Subcutaneous abdominal adipose tissue (tissue), 5 donors: Measurements from ENCODE around the gene ACAP1.

ENCODE experiments used
- H3K27ac ChIP-seq: one replicate; pipeline ENCODE4 v1.7.0; 2013; ENCODE audit warnings: low read depth, mild to moderate bottlenecking, inconsistent platforms, low read length, moderate library complexity
- H3K27me3 ChIP-seq, 5 donors: one replicate each; pipeline ENCODE4 v1.7.0; 2013; ENCODE audit warnings: low read length in 5 of 5, inconsistent platforms in 1 of 5; ENCODE audit not compliant: control insufficient read depth in 5 of 5, insufficient read depth in 4 of 5
- H3K36me3 ChIP-seq, 5 donors: one replicate each; pipeline ENCODE4 v1.7.0; 2013; ENCODE audit warnings: low read length in 5 of 5; ENCODE audit not compliant: control insufficient read depth in 5 of 5, insufficient read depth in 5 of 5
- H3K4me1 ChIP-seq, 5 donors: one replicate each; pipeline ENCODE4 v1.7.0; 2013; ENCODE audit warnings: low read length in 5 of 5, mild to moderate bottlenecking in 3 of 5, moderate library complexity in 1 of 5; ENCODE audit not compliant: control insufficient read depth in 5 of 5, insufficient read depth in 5 of 5
- H3K4me3 ChIP-seq, 5 donors: one replicate each; pipeline ENCODE4 v1.7.0; 2013; ENCODE audit warnings: low read length in 5 of 5, low read depth in 1 of 5
- H3K9ac ChIP-seq, 5 donors: one replicate each; pipeline ENCODE4 v1.7.0; 2013; ENCODE audit warnings: low read length in 5 of 5, mild to moderate bottlenecking in 4 of 5, moderate library complexity in 3 of 5
- H3K9me3 ChIP-seq, 5 donors: one replicate each; pipeline ENCODE4 v1.7.0; 2013; ENCODE audit warnings: low read length in 5 of 5; ENCODE audit not compliant: control insufficient read depth in 5 of 5
- donor health status: healthy.
- donor health status: healthy.
- donor health status: healthy.
- donor health status: healthy.
- donor health status: healthy.

Gene ACAP1, protein sequence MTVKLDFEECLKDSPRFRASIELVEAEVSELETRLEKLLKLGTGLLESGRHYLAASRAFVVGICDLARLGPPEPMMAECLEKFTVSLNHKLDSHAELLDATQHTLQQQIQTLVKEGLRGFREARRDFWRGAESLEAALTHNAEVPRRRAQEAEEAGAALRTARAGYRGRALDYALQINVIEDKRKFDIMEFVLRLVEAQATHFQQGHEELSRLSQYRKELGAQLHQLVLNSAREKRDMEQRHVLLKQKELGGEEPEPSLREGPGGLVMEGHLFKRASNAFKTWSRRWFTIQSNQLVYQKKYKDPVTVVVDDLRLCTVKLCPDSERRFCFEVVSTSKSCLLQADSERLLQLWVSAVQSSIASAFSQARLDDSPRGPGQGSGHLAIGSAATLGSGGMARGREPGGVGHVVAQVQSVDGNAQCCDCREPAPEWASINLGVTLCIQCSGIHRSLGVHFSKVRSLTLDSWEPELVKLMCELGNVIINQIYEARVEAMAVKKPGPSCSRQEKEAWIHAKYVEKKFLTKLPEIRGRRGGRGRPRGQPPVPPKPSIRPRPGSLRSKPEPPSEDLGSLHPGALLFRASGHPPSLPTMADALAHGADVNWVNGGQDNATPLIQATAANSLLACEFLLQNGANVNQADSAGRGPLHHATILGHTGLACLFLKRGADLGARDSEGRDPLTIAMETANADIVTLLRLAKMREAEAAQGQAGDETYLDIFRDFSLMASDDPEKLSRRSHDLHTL

DNA sequence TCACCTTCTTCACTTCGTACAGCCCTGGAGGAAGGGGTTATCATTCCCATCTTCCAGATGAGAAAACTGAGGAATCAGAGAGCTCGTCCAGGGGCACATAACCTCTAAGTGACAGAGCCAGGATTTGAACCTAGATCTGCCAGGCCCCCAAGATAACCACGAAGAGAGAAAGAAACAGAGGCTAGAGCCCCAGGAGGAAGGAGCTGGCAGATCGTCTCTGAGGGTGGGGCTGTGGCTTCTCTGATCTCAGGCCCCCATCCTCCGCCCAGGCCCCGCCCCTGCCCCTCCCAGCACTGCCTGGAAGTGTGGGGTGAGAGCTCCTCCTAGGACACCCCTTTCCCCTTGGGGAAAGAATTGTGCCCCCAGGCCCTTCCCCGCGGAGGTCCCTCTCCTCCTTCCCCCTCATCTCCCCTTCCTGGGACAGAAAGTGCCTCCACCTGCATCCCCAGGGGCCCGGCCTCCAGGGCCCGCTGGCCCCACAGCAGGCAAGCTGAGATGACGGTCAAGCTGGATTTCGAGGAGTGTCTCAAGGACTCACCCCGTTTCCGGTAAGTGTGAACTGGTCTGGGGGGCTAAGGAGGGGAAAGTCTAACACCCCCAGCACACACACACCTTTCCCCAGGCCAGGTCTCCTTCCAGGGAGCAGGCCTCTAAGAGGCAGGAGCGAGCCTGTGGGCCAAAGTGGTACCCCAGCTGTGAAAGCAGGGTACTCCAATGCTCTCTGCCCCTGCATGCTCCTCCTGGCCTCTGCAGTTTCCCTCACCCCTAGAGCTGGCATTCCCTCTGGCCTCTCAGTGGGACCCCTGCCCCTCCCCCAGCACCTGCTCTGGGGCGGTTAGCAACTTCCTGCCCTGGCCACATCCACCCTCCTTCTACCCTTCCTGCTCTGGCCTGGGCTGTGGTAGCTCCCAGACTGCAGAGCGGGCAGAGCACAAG, at the start of gene ACAP1:
Gene ACAP1, plus strand, starts transcription at position 290 of the 936 bp plus-strand sequence. Its CDS starts 206 bp downstream, at position 496.
- Histone ChIP-seq H3K4me1 (no peaks in the 10 kb centered on the region), H3K4me3 (peak within 1 kb of the TSS in 2 of 5 donors; percentile 25 to 26), H3K9ac (peak within 1 kb of the TSS in 1 of 5 donors; percentile 23), H3K9me3 (no peaks in the 10 kb centered on the region), H3K27ac (no peak within 1 kb of the TSS), H3K36me3 (no peaks in the 10 kb centered on the region), H3K27me3 (peaks cover 17 to 37% (median 29%) of the 10 kb centered on the region in 5 donors)

DNA sequence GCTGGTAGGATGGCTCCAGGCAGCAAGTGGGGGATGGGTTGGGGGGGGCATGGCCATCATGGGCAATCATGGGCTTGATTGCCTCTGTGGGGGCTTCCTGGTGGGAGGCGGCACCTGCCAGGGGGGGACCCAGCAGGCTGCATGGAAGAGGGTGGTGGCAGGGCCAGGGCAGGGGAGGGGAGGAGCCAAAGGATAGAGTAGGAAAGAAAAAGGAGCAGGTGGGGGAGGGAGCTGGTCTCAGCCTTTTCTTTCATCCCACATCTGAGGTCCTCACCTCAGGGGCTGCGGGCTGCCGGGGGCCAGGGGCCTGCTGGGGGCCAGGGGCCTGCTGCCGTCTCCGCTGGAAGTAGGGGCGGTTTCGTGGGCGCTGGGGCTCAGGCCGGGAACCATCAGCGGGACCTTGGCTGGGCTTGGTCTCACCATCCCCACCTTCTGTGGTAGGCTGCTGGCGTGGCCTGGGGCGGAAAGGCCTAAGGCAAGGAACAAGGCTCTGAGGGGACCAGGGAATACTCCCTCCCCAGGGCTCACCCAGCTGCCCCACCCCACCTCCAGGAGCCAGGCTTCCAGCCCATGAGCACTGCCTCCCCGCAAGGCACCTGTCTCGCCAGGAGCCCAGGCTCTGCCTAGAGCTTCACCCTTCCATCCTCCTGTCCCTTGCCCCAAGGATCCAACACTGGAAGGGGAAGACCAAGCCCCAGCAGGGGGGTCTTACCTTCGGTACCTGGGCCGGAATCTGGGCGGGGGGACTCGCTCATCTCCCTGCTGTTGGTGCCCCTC, 46.9 kb upstream of the ACAP1 start:
- peaks cover 0 to 27% (median 20%) of the 10 kb centered on the region in 5 donors for H3K27me3 ChIP-seq

DNA sequence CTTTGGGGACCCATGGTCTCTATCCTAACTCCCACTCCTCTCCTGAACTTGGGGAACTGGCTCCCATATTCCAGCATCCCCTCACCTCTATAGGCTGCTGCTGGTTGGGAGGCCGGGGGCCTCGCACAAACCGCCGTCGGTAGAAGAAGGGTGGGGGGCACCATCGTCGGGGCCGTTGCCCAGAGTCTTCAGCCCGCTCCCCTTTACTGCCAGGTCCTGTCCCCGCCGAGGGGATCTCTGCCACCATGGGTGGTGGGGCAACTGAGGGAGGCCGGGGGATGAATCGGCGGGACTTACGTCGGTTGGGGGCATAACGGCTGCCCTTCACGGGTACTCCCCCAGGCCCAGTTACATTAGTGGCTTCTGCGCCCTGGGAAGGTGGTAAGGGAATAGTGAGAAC, 46.2 kb upstream of the ACAP1 start:
- peaks cover 0 to 22% (median 15%) of the 10 kb centered on the region in 5 donors for H3K36me3 ChIP-seq
- H3K9me3 ChIP-seq, result no peaks in the 10 kb centered on the region
- peaks cover 4 to 60% (median 46%) of the 10 kb centered on the region in 5 donors for H3K4me1 ChIP-seq
- H3K27me3 ChIP-seq, result peaks cover 0 to 27% (median 20%) of the 10 kb centered on the region in 5 donors
- H3K9ac ChIP-seq, result no peak overlapping the region
- no peak overlapping the region for H3K4me3 ChIP-seq
- H3K27ac ChIP-seq, result no peak overlapping the region

More for the DNA sequence above, 46.9 kb upstream of the ACAP1 start:
- Histone ChIP-seq H3K36me3 (peaks cover 0 to 30% (median 22%) of the 10 kb centered on the region in 5 donors), H3K9ac (no peak overlapping the region), H3K4me1 (peaks cover 4 to 63% (median 42%) of the 10 kb centered on the region in 5 donors), H3K9me3 (no peaks in the 10 kb centered on the region), H3K27ac (no peak overlapping the region), H3K4me3 (no peak overlapping the region)

DNA sequence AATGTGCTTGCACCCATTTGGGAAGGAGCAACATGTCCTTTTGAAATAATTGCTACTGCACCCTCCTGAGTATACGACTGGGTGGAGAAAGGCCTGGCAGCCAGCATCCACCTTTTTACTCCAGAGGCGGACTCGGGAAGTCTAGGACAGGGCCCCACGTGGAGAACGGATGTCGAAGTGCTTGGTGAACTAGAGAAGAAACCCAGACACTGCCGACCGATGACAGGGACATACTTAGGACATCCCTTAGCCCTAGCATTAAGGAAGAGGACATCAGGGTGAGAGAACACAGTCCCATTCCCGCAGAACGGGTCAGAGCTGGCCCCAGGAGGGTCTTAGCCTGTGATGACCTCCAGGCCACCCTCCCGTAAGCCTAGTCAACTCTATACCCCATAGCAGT, 45.6 kb upstream of the ACAP1 start:
- H3K4me3 ChIP-seq, result no peak overlapping the region

DNA sequence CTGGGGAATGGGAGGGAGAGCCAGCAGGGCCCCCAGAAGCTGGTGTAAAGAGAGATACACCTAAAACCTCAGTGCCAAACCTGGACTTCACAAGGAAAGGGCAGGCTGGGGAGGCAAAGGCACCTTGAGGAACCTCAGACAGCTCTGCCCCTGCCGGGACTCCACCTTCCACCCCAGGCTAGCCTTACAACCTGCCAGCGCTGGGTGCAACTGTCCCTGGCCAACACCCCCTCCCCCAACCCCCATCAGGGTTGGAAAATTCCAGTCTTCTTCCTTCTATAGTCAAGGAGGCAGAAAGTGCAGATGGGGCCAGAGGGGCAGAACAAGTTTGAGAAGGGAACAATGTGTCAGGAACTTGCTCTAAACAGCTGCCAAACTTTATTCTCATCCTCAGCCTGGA, 44.1 kb upstream of the ACAP1 start:
- Histone ChIP-seq H3K27ac (peak overlapping the region; percentile 78), H3K27me3 (peaks cover 0 to 27% (median 20%) of the 10 kb centered on the region in 5 donors), H3K36me3 (peaks cover 0 to 6% (median 0%) of the 10 kb centered on the region in 5 donors), H3K9me3 (no peaks in the 10 kb centered on the region), H3K4me3 (peak overlapping the region in 1 of 5 donors; percentile 33), H3K9ac (peak overlapping the region in 1 of 5 donors; percentile 52), H3K4me1 (peaks cover 4 to 68% (median 58%) of the 10 kb centered on the region in 5 donors)

More for the DNA sequence above, 45.6 kb upstream of the ACAP1 start:
- Histone ChIP-seq H3K9ac (no peak overlapping the region), H3K4me1 (peaks cover 4 to 60% (median 48%) of the 10 kb centered on the region in 5 donors), H3K36me3 (peaks cover 0 to 17% (median 10%) of the 10 kb centered on the region in 5 donors), H3K27me3 (peaks cover 0 to 27% (median 20%) of the 10 kb centered on the region in 5 donors), H3K9me3 (no peaks in the 10 kb centered on the region), H3K27ac (peak overlapping the region; percentile 78)

DNA sequence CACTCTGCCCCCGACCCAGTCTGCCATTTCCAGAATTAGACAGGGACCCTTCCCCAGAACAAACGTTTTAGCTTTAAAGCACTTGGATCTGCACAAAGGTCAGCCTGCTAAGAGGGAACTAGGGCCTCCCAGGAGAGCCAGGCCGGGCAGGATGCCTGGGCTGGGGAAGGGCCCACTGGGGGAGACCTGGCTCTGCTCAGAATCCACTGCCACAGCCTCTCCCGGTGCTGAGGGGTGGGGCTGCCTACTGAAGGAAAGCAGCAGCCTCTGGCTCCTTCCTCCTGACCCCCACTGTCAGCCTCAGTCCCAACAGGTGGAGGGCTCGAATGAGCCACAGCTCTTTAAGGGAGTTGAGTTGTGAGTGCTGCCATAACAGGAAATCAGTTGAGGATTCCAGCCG, 43.6 kb upstream of the ACAP1 start:
- Histone ChIP-seq H3K27me3 (peaks cover 0 to 27% (median 20%) of the 10 kb centered on the region in 5 donors), H3K4me1 (peaks cover 4 to 69% (median 58%) of the 10 kb centered on the region in 5 donors)

DNA sequence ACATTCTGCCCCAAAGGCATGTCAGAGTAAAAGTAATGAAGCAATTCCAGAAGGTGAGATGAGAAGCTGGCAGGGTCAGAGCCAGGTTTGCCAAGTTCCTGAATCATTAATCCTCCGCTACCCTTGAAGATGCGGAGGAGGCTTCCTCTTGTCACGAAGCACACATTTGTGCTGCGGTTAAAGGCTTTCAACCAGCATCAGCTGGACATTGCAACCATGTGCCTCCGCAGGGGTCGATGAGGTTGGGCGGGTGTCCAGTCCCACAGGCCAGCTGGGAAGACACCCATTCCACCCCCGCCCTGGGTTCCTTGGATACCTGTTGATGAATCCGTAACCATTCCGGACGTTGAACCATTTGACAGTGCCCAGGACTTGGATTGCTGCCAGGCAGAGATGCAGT, 43.2 kb upstream of the ACAP1 start:
- Histone ChIP-seq H3K4me3 (peak overlapping the region in 1 of 5 donors; percentile 19), H3K9me3 (no peaks in the 10 kb centered on the region), H3K9ac (no peak overlapping the region), H3K36me3 (no peaks in the 10 kb centered on the region), H3K27me3 (peaks cover 0 to 27% (median 20%) of the 10 kb centered on the region in 5 donors), H3K4me1 (peaks cover 4 to 69% (median 58%) of the 10 kb centered on the region in 5 donors), H3K27ac (peak overlapping the region; percentile 78)

More for the DNA sequence above, 43.6 kb upstream of the ACAP1 start:
- Histone ChIP-seq H3K9ac (peak overlapping the region in 1 of 5 donors; percentile 52), H3K4me3 (peak overlapping the region in 1 of 5 donors; percentile 33), H3K9me3 (no peaks in the 10 kb centered on the region), H3K36me3 (peaks cover 0 to 3% (median 0%) of the 10 kb centered on the region in 5 donors), H3K27ac (peak overlapping the region; percentile 78)

DNA sequence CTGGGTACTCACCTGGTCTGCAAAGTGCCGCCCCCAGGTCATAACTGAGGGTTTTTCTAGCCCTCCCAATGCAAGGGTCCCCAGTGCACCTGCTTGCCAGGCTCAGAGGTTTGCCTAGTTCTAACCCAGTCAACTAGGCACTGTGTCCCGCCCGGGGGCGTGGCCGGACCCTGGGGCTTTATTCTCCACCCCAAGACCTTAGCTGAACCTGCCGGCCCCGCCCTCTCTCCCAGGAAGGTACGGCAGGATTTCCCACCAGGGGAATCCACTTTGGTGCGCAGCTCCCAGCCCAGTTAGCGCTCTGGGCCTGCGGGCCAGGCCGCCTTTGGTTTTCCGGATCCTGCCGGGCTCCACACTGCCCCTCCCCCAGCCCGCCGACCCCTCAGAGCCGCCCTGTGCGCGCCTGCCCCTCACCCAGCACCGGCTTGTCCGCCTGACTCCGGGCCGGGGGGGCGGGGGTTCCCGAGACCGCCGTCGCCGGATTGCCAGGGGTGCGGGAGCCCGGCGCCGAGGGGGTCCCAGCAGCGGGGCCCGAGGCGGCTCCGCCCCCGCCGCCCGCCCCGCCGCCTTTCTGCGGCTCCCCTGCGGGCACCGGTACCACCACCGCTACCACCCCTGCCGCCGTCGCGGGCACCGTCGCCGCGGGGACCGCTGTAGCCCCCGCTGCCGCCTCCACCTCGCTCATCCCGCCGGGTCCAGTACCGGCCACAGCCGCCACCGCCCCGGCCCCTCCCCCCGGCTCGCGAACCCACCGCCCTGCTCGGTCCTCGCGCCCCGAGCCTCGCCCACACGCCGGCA, 42.3 kb upstream of the ACAP1 start:
- Histone ChIP-seq H3K27ac (peak overlapping the region; percentile 78), H3K36me3 (no peaks in the 10 kb centered on the region), H3K4me1 (peaks cover 4 to 69% (median 58%) of the 10 kb centered on the region in 5 donors), H3K4me3 (peak overlapping the region in 3 of 5 donors; percentile 19 to 53 (median 22)), H3K9ac (no peak overlapping the region), H3K9me3 (no peaks in the 10 kb centered on the region), H3K27me3 (peaks cover 0 to 27% (median 20%) of the 10 kb centered on the region in 5 donors)
